Right lobe of liver (tissue), 4 donors: Measurements from ENCODE around the gene RABL6.

Source experiments
- CTCF ChIP-seq, 4 donors: fragments of 200-600 bp in 3 of 4; fragments of 450-650 bp in 1 of 4; IDR thresholded peaks; one replicate each; pipeline versions ENCODE4 v1.5.1 to v1.8.0; 2016 to 2022; ENCODE audit warnings: antibody characterized with exemption in 4 of 4, mild to moderate bottlenecking in 2 of 4
- POLR2A ChIP-seq: fragments of 450-650 bp; IDR thresholded peaks from one replicate; pipeline ENCODE4 v1.6.1; 2017; ENCODE audit warnings: antibody characterized with exemption, mild to moderate bottlenecking
- donor health status: DM: no; HTN: no; CAD: no.
- donor health status: DM: no; HTN: no; CAD: no.
- donor health status: DM: no; HTN: yes; CAD: no.

- TF ChIP-seq POLR2A, result no peak
- no peak for TF ChIP-seq CTCF (IDR thresholded peaks at IDR 0.05)
These were observed 55.3 kb downstream of the RABL6 start for GRCh38 chr9:136862849-136863622.
